CD4-positive, alpha-beta T cell treated with Interleukin-2 at 100 ng/mL for 4 hours (primary cell): ENCODE results near the gene PRODH2.

Experiments
- DNase-seq: peaks from one replicate; pipeline ENCODE4 v3.0.0-alpha.2; 2020; ENCODE audit warnings: low spot score

PRODH2 gene, protein sequence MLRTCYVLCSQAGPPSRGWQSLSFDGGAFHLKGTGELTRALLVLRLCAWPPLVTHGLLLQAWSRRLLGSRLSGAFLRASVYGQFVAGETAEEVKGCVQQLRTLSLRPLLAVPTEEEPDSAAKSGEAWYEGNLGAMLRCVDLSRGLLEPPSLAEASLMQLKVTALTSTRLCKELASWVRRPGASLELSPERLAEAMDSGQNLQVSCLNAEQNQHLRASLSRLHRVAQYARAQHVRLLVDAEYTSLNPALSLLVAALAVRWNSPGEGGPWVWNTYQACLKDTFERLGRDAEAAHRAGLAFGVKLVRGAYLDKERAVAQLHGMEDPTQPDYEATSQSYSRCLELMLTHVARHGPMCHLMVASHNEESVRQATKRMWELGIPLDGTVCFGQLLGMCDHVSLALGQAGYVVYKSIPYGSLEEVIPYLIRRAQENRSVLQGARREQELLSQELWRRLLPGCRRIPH

DNA sequence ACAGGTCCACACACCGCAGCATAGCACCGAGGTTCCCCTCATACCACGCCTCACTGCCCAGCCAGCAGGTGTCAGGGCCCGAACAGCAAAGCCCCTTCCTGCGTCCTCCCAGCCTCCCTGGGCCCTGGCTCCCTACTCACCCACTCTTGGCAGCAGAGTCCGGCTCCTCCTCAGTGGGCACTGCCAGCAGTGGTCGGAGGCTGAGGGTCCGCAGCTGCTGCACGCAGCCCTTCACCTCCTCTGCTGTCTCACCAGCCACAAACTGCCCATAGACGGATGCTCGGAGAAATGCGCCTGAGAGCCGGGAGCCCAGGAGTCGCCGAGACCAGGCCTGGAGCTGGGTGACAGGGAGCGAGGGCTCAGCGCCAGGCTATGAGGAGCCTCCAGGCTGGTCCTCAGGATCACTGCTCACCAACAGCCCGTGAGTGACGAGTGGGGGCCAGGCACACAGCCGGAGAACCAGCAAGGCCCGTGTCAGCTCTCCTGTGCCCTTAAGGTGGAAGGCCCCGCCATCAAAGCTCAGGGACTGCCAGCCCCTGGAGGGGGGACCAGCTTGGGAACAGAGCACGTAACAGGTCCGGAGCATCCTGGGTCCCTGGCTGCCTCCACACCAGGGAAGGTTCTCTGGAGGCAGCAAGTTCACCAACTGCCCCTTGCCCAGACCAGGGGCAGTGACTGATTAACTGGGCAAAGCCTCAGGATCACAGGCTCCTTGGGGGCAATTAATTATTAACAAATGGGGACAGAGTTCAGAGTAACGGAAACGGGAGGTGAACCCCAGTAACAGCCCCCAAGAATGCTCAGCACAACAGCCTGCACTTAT lies at the start of gene PRODH2:
Gene PRODH2 (minus strand): TSS at position 626 of the 823 bp plus-strand sequence. CDS start 40 bp downstream, at position 586.
- no peak for DNase-seq

DNA sequence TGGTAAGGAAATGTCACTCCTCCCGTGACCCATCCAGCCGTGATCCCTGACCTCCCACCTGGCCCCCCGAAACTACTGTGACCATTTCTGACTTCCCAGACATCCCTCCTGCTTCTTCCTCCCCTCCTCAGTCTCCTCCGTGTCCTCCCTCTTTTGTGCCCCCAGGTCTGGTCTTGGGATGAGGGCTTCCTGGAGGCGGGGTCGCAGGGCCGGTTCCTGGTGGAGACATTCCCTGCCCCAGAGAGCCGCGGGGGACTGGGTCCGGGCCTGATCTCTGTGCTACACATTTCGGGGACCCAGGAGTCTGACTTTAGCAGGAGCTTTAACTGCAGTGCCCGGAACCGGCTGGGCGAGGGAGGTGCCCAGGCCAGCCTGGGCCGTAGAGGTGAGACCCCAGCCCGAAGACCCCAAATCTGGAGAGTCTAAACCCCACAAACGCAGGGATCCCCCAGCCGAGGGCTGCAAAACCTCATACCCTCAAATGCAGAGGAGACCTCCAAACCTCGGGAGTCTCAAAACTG lies 49.1 kb upstream of the PRODH2 start:
- no peak for DNase-seq

DNA sequence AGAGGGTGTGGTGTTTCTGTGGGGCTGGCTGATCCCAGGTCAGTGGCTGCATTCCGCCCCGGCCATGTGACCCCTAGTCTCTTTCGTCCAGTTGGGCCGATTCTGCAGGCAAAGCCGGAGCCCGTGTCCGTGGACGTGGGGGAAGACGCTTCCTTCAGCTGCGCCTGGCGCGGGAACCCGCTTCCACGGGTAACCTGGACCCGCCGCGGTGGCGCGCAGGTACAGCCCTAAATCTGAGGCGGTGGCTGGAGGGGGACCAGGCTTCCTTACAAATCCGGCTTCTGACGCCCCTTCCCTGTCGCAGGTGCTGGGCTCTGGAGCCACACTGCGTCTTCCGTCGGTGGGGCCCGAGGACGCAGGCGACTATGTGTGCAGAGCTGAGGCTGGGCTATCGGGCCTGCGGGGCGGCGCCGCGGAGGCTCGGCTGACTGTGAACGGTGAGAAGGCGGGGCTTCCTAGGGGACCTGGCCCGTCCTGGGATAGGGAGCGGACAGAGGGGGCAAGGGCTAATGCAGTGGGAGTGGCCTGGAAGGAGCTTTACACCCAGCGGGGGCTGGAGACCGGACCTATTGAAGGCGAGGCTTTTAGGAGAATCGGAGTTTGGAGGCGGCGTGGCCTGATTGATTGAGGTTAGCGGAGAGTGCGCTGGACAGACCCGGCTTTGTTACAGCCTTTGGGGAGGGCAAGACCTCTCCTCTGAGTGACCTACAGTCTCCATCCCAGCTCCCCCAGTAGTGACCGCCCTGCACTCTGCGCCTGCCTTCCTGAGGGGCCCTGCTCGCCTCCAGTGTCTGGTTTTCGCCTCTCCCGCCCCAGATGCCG lies 48.4 kb upstream of the PRODH2 start:
- DNase-seq: no peak

DNA sequence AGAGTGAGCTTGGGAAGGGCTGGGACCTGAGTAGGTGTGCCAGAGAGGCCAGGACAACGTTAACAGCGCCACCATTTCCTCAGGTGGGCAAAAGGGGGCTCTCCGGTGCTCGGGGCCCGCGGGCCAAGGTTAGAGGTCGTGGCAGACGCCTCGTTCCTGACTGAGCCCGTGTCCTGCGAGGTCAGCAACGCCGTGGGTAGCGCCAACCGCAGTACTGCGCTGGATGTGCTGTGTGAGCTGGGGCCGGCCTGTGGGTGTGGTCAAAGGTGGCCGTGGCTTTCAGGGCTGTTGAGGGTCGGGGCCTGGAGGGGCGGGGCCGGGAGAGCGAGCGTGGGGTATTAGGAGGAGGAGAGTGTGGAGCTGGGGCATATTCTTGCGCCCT lies 47.8 kb upstream of the PRODH2 start:
- no peak for DNase-seq

DNA sequence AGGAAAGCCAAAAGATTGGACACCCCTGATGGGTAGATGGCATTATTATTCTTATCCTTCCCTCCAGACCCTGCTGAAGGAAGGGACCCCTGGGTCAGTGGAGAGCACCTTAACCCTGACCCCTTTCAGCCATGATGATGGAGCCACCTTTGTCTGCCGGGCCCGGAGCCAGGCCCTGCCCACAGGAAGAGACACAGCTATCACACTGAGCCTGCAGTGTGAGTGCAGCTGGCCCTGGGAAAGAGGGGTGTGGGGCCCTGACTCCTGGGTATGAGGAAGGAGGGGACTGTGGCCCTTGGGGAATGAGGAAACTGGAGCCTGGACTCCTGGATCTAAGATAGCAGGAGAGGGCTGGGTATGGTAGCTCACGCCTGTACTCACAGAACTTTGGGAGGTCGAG lies 46.8 kb upstream of the PRODH2 start:
- DNase-seq: no peak

DNA sequence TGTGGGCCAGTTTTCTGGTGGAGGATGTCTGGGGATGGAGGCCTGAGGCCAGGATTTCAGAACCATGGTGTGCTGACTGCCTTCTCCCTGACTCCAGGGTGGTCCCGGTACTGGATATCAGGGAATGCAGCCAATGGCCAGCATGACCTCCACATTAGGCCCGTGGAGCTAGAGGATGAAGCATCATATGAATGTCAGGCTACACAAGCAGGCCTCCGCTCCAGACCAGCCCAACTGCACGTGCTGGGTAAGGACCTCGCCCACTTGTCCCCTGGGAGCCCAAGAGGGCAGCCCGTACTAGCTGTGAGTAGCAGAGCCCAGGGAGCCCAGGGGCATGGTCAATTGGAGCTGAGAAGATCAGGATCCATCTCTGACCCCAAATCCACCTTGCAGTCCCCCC lies 45.7 kb upstream of the PRODH2 start:
- DNase-seq: no peak

DNA sequence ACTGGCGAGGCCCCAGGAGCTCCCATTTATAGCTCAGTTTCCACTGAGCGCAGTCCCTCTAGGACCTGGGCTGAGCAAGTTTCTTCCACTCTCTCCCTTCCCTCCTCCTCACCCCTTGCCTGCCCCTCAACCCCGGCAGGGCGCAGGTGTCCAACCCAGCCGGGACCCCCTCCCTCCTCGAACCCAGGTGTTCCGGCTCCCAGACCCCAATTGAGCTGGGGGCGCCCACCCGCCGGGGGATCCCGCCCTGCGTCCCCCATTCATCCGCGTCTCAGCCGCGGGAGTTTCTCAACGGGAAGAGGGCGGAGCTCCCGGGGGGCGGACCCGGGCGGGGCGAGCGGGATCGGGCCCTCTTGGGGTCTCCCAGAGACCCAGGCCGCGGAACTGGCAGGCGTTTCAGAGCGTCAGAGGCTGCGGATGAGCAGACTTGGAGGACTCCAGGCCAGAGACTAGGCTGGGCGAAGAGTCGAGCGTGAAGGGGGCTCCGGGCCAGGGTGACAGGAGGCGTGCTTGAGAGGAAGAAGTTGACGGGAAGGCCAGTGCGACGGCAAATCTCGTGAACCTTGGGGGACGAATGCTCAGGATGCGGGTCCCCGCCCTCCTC lies 44.0 kb upstream of the PRODH2 start, which contains the start of gene KIRREL2:
Gene KIRREL2 (plus strand): TSS at position 366 of the 604 bp plus-strand sequence. CDS start 209 bp downstream, at position 575.
- peak; percentile 2 for DNase-seq

DNA sequence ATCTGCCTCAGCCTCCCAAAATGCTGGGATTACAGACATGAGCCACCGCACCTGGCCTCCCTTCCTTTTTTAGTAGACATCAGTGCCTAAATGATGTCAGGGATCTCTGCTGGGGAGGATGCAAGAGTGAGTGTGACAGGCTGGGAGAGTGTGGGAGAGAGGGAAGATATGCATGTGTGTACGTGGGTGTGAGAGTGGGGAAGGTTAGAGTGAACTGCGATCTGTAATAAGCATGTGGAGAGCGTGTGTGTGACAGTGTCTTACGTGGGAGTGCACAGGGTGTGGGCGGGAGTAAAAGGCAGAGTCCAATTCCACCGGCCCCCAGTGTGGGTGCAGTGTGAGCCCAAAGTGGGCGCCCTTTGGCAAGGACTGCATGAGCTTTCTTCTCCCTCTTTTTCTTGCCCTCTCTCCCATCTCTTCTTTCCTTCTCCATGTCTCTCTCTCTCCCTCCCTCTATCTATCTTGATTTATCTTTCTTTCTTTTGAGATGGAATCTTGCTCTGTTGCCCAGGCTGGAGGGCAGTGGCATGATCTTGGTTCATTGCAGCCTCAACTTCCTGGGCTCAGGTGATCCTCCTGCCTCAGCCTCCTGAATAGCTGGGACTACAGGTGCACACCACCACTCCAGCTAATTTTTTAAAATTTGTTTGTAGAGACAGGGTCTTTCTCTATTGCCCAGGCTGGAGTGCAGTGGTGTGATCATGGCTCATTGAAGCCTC lies 40.6 kb upstream of the PRODH2 start:
- no peak for DNase-seq

DNA sequence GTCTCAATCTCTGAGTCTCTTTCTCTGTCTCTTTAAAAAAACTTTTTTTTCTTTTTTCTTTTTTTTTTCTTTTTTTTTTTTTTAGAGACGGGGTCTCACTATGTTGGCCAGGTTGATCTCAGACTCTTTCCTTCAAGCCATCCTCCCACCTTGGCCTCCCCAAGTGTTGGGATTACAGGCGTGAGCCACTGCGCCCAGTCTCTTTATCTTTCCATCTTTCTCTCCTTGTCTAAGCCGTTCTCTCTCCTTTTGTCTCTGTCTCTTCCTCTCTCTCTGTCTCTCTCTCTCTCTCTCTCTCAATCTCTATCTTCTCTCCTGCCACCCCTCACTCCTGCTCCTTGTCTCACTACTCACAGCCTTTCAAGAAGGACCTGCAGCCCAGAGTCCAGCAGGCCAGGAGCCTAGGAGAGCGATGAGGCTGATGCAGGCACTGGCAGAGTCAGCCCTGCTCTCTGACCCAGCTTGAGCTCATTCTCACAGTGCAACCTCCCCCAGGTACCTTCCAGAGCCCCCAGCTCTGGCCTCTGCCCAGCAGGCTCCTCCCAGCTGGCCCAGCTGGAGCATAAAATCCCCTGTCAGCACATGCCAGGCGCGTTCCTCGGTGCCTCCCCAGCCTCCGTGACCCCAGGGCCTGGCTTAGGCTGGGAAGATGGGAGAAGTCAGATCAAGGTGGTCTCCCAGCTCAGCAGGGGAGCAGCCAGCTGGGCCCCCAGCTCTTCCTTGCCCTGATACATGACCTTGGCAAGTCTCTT lies 39.6 kb upstream of the PRODH2 start, which contains the start of gene NPHS1:
Gene NPHS1 (minus strand): TSS at position 476 of the 752 bp plus-strand sequence. CDS start 667 bp downstream, outside the sequence.
- DNase-seq: no peak

DNA sequence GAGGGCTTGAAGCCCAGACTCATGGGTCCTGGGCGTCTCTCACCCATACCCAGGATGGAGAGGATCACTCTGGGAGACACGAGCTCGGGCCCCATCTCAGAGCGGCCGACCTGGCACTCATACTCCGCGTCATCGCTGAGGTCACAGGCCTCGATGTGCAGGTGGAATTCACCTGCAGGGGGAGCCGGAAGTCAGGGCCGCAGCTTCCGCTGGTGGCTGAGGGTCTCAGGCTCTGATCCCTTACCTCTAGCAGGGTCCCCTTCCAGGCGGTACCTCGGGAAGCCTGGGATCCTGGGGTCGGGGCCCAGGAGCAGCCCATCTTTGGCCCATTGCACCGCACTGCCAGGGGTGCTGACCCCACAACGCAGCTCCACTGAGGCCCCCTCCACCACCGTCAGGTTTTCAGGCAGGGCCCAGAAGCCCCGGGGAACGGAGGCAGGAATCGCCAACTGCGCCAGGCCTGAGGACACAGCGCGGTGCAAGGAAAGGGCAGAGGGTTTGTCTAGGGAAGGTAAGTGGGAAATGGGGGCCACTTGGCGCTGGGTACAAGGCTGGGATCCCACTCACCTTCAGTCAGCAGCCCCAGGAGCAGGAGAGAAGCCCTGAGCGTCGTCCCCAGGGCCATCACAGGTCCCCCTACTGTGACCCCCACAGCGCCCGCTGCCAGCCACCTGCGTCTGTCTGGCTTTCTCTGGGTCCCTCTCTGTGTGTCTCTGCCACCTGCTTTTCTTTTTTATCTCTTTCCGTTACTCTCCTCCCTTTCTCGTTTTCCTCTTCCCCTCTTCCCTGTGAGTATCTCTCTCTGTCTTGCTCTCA lies 38.8 kb upstream of the PRODH2 start:
- no peak for DNase-seq

DNA sequence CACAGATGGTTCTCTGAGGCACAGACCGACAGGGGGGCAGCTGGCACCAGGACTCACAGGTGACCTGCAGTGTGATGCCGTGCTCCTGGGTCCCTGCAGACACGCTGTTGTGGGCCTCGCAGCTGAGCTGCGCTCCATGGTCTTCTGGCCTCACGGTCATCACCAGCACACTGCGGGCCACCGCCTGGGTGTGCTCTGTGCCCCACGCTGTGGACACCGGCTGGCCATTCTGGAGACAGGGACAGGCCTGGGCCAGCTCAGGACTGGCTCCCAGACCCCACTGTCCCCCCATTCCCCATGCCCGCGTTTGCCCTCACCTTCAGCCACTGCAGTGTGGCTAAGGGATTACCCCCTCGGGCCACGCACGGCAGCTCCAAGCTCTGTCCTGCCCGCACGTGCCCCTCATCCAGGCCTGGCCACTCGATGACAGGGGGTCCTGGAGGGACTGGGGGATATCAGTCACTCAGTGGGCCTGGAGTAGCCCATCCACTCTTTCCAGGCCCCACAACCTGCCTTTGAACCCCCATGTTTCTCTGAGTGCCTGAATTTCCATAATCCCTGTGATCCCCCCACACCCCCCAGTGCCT lies 36.4 kb upstream of the PRODH2 start:
- no peak for DNase-seq

DNA sequence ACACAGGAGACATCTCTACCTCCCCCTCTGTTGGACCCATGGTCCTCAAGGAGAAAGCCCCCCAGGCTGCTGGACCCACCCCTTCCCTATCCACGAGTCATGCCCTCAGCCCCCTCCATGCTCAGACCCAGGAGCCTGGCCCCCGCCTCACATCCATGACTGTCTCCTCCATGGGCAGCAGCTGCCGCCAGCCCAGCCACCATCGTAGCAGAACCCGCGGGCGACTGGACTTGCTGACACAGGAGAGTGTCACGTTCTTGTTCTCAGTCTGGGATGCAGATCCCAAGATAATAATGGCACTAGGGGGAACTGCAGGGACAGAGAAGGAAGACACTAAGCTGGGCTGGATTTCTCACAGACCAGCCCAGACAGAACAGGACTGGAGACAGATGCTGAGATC lies 35.8 kb upstream of the PRODH2 start:
- DNase-seq: no peak

DNA sequence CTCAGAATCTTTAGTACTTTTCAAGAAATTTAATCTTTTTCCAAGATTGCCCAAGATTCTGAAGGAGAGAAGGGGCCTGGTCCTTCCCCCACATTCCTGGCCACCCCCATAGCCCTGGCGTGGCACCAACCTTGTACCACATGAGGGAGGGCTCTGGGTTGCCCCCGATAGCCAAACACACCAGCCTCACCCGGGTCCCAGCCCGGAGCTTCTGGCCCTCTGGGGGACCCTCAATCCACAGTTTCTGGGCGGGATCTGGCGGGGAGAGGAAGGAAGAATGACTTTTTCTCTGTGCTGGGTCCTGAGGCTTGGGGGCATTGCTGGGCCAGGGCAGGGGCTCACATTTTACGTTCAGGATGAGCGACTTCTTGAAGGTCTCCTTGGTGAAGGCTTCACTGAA lies 35.3 kb upstream of the PRODH2 start:
- no peak for DNase-seq

DNA sequence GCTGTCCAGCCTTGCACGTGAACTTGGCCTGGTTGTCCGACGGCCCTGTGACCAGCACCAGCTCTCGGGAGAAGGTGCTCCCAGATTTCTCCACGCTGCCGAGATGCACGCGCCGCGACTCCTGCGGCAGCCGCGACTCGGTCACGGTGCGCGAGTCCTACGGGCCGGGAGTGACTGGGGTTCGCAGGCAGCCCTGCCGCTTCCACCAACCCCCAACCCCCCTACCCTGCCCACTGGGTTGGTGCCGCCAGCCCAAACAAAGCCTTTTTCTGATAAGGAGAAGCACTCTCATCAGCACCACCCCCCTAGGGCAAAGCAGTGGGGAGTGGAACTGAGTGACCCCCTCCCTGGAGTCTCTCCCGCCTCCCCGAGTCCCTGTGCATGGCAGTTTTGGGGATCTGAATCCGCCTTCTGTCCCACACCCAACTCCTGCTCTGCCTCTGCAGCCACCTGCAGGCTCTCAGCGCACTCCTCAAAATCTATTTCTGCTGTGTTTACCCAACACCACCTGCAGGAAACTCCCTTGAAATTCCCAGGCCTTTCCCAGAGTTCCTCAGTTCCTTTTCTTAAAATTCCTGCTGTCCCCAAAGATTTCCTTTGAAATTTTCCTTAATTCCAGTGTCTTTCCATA lies 33.5 kb upstream of the PRODH2 start:
- DNase-seq: no peak

DNA sequence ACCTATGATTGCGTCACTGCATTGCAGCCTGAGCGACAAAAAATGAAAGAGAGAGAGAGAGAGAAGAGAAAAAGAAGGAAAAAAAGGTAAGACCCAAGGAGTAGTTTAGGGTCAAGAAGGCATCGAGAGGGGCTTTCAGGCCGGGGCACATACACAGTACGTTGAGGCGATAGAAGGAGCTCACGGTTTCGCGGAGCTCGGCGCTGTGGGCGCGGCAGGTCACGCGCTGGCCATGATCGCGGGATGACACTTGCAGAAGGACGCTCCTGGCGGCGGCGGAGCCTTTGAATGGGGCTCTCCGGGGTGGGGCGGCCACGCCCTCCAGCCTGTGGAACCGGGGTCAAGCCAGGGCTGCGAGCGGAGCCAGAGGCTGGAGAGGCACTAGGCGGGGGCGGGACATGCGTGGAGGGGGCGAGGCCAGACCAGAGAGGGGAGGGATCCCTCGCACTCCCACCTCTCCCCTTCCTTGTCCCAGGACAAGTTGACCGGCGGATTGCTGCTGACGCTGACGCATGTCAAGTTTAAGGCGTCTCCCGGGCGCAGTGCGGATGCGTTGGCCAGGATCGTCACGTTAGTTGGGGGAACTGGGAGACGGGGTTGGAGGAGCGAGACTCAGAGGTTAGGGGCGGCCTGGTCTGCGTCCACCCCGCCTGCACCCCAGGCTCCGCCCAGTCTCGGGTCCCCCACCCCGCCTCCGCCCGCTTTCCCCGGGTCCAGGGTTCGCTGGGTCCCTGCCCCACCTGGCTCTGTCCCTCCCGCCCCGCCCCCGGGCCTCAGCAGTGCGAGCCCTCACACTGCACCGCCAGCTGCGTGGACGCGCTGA lies 32.8 kb upstream of the PRODH2 start:
- DNase-seq: no peak

DNA sequence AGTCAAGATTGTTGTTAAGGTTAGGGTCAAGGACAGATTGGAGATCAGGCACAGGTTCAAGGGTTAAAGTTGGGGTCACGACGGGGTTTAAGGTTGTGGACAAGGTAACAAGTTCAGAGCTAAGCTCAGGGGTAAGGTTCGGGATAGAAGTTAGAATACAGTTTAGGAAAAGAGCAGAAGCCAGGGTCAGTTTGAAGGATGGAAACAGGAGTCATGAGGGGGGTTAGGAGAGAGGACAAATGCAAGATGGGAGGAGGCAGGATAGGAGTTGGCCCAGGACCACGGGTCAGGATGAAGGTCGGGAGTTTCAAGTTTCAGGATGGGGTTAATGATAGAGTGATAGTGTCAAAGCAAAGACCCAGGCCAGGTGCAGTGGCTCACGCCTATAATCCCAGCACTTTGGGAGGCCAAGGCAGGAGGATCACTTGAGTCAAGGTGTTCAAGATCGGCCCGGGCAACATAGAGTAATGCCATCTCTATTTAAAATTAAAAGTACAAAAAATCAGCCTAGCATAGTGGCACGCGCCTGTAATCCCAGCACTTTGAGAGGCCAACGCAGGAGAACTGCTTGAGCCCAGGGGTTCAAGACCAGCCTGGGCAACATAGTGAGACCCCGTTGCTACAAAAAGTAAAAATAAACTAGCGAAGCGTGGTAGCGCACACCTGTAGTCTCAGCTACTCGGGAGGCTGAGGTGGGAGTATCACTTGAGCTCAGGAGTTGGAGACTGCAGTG lies 32.0 kb upstream of the PRODH2 start:
- DNase-seq: no peak
